Smooth muscle cell of the coronary artery (primary cell): ENCODE measurements around the gene SARS2. TPM values are rescaled to one million over a fixed set of nuclear protein-coding genes. Genes with fewer than 3 reads are reported as not detected.

Source experiments
- total RNA-seq: library from RNA; depleted of rRNA; stranded (reverse); fragments of >200 nt; gene quantifications from 2 replicates; pipeline ENCODE4 v1.2.3, GENCODE V29; 2014; ENCODE audit warnings: low replicate concordance

Gene SARS2, protein sequence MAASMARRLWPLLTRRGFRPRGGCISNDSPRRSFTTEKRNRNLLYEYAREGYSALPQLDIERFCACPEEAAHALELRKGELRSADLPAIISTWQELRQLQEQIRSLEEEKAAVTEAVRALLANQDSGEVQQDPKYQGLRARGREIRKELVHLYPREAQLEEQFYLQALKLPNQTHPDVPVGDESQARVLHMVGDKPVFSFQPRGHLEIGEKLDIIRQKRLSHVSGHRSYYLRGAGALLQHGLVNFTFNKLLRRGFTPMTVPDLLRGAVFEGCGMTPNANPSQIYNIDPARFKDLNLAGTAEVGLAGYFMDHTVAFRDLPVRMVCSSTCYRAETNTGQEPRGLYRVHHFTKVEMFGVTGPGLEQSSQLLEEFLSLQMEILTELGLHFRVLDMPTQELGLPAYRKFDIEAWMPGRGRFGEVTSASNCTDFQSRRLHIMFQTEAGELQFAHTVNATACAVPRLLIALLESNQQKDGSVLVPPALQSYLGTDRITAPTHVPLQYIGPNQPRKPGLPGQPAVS
- total RNA-seq, result 9.1 and 11.0 TPM in 2 replicates

DNA sequence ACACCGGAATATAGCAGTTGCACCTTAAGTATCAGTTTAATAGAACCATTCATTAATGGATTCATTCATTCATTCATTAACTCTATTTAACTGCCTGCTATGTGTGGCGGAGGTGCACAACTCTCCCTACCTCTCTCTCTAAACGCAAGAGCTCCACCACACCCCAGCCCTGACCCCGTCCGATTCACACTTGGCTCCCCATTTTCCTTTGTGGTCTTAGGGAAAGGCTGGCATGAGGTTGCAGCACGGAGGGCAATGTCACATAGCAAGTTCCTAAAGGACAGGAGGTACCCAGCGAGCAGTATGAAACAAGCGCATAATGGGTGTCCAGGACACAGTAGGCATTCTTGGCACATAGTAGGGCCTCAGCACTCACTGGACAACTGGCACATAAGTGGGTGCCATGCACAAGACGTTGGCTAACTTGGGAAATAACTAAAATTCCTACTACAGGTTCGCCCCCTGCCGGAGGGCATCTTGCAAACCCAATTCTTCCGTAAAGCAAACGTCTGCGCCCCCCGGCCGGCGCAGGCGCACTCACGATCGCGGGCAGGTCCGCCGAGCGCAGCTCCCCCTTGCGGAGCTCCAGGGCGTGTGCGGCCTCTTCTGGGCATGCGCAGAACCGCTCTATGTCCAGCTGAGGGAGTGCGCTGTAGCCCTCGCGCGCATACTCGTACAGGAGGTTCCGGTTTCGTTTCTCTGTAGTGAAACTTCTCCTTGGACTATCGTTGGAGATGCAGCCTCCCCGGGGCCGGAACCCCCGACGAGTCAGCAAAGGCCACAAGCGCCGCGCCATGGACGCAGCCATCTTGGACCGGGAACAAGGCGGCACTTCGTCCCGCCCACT, at the start of gene SARS2:
Gene SARS2, minus strand, starts transcription at position 835 of the 847 bp plus-strand sequence. Its CDS starts 27 bp downstream, at position 808.

GRCh38 chr19:38975214-38975860, 44.8 kb upstream of the SARS2 start, which contains the start of gene FBXO17:
FBXO17 (minus strand) TSS chr19:38975742; CDS start chr19:38950319, 25,423 bp downstream.

DNA sequence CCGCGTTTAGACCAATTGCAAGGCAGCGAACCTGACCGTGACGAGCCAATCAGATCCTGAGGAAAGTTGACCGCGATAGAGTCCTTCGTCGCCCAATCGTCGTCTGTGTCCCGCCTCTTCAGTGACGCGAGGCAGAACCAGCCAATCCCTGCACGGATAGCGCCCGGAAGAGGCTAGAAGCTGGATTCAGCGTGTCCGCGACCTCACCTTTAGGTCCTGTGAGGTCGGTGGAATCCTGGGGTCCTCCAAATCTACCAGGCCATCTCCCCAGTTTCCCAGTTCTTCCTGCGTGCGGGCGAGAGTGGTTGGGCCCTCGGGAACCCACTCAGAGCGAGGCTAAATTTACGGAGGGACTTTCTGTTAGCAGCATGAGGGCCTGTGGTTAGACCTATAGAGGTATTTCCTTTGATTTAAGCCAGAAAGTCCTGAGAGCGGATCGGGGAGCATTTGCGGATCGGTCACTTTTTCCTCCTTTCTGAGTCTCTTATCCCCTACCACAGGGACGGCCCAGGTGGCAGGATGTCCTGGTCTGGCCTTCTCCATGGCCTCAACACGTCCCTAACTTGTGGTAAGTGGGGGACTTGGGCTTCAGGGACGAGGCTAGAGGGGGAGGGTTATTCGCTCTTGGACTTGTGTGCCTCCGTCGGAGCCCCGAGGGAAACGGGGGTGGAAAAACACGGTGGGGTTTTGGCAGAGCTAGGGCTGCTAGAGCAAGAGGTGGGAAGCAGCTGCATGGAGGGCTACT, 385 bp upstream of the SARS2 start, which contains the start of gene MRPS12:
Gene MRPS12, plus strand, starts transcription at position 169 of the 745 bp plus-strand sequence. Its CDS starts 351 bp downstream, at position 520.

DNA sequence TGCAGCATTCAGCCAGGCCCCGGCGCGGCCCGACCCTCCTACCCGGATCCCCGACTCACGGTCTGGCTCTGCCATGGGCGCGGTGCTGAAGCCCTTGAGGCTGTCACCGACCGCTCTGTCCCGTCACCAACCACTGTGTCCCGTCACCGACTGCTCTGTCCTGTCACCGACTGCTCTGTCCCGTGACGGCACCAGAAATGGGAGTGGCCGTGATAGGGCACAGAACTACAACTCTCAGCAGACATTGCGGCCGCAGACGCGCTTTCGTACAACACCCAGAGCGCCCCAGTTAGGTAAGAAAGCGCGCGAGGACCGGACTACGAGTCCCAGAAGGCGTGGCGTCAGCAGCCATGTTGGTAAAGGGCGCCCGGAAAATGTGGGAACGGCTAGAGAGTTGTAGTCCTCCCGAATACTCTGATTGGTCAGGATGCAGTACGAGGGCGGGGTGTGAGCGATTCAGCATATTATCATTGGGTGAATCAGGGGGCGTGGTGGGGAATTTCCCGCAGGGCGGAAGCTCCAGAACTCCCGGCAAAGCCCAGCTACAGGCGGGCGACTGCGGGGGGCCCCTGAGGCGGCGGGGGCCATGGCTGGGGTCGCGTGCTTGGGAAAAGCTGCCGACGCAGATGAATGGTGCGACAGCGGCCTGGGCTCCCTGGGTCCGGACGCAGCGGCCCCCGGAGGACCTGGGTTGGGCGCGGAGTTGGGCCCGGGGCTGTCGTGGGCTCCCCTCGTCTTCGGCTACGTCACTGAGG, 30.9 kb downstream of the SARS2 start, which contains the start of the genes NFKBIB and SIRT2:
Gene NFKBIB, plus strand, starts transcription at position 523 of the 755 bp plus-strand sequence. Its CDS starts 64 bp downstream, at position 587.
Gene SIRT2, minus strand, starts transcription at position 172 of the 755 bp plus-strand sequence. Its CDS starts 97 bp downstream, at position 75.

DNA sequence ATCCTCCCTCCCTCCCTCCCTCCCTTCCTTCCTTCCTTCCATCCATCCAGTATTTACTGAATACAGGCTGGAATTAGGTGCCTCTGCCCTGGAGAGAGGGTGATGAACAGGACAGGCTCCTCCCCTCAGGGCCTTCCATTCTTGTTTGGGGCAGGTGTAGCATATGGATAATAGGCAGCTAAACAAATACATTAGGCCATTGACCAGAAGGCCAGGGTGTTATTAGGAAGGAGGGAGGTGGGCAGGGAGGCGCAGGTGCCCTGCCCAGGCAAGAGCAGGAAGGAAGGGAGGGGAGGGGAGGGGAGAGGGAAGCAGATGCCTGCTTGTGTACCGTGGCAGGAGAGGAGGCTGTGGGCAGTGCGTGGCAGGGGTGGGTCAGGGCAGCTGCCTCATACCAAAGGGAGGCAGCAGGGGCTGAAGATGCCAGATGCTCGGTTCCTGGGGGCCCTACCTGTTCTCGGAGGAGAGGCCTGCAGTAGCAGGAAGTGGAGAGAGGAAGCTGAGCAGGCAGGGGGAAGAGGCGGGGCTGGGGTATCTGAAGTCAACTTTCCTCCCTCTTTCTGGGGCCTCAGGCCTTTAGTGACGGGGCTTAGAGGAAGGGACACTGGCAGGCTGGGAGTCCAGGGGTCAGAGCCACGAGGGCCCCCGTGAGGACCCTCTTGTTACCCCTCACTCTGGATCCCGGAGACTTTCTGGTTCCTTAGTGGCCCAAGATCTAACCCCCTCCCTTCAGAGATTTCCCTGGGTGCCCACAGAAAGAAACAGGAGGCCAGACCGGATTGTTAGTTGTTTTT, 52.6 kb downstream of the SARS2 start, which contains the start of gene RINL:
Gene RINL, minus strand, starts transcription at position 495 of the 794 bp plus-strand sequence. CDS start 1,533 bp downstream, outside the sequence.

Other genes with a start within 250 kb of the SARS2 start
- gene CAPN12, start 186.3 kb downstream of the SARS2 start, total RNA-seq, result 0.08 TPM in 1 of 2 replicates, not detected in the other
- not detected in 2 replicates for gene LGALS7, start 157.2 kb downstream of the SARS2 start, total RNA-seq
- gene LGALS7B, start 141.6 kb downstream of the SARS2 start, total RNA-seq, result not detected in 2 replicates
- gene LGALS4, start 117.8 kb downstream of the SARS2 start, total RNA-seq, result not detected in 2 replicates
- 21.9 and 28.3 TPM in 2 replicates for gene ECH1, start 99.0 kb downstream of the SARS2 start, total RNA-seq
- 123 and 220 TPM in 2 replicates for gene HNRNPL, start 80.8 kb downstream of the SARS2 start, total RNA-seq
- gene RINL, start 52.5 kb downstream of the SARS2 start, total RNA-seq, result 1.5 and 1.9 TPM in 2 replicates
- 51.7 and 63.7 TPM in 2 replicates for gene SIRT2, start 31.1 kb downstream of the SARS2 start, total RNA-seq
- gene NFKBIB, start 30.8 kb downstream of the SARS2 start, total RNA-seq, result 5.1 and 13.4 TPM in 2 replicates
- 0.35 TPM in 1 of 2 replicates, not detected in the other for gene CCER2, start 18.6 kb downstream of the SARS2 start, total RNA-seq
- gene MRPS12, start 181 bp upstream of the SARS2 start, total RNA-seq, result 20.0 and 42.7 TPM in 2 replicates
- gene FBXO17, start 45.0 kb upstream of the SARS2 start, total RNA-seq, result 13.2 and 17.9 TPM in 2 replicates
- 1.8 and 2.0 TPM in 2 replicates for gene FBXO27, start 101.8 kb upstream of the SARS2 start, total RNA-seq
- 0.23 and 0.30 TPM in 2 replicates for gene ACP7, start 153.6 kb upstream of the SARS2 start, total RNA-seq
- 2.5 and 5.6 TPM in 2 replicates for gene PAK4, start 195.0 kb upstream of the SARS2 start, total RNA-seq